Activated CD4-positive, CD25-positive, alpha-beta regulatory T cell treated with anti-CD3 and anti-CD28 coated beads, Interleukin-2, amount 50 U/mL, for 24 hours (primary cell): ENCODE measurements around the gene ATP13A2.

Experiments used
- ATAC-seq, 2 donors: fragments of 150-1000 bp; cut with Tn5 transposase; one replicate each; pipeline ENCODE4 v1.10.0; 2021; ENCODE audit warnings: mild to moderate bottlenecking in 1 of 2, moderate library complexity in 1 of 2

Gene ATP13A2

DNA sequence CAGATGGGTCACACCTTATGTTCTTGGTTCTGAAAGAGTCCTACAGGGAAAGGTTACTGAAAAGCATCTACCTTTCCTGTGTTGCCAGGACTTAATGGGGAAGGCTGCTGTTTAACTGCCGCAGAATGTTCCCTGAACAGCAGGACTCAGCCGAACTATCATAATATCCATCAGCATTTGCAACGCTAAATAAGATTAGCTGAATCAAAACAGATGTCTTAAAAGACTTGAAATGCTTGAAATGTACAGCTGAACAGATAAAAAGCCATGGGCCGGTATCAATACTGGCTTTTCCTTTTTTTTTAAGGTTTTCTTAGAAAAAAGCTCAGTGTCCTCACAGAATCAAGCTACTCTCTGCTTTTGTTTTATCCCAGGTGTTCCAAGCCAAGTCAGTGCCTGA, 19.7 kb upstream of the ATP13A2 start:
- no peak for ATAC-seq

DNA sequence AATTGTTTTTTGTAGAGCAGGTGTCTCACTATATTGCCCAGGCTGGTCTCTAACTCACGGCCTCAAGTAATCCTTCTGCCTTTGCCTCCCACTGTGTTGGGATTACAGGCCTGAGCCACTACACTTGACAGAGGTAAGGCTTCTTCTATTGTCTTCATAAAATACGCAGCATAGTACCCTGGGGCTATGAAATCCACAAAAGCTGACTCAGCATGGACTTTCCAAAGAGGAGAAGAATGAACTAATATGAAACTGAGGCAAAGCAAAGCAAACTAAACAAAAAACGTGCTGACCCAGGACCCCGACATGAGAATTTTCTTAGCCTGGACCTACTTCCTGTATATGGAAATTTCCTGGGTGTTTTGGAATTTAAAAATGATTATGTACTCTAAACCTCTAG, 18.5 kb upstream of the ATP13A2 start:
- ATAC-seq, result no peak

DNA sequence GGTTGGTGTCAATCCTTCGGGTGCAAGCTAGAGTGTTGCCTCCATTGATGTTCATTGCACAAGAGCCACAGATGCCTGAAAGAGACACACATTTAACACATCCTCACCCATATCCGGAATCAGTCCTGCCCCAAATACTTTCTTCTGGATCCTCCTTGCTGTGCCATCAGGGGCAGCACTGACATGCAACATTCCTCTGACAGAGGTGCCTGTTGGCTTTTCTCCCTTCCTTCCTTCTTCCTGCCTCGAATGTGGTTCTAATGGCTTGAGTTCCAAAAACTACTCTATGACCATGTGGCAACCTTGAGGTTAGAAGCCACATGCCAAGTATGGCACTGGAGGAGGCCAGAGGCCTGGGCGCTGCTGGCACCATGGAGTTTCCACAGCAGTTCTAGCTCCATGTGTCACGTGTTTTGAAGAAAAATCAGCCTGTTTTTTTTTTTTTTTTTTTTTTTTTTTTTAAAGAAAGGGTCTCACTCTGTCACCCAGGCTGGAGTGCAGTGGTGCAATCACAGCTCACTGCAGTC, 17.0 kb upstream of the ATP13A2 start:
- ATAC-seq, result no peak

DNA sequence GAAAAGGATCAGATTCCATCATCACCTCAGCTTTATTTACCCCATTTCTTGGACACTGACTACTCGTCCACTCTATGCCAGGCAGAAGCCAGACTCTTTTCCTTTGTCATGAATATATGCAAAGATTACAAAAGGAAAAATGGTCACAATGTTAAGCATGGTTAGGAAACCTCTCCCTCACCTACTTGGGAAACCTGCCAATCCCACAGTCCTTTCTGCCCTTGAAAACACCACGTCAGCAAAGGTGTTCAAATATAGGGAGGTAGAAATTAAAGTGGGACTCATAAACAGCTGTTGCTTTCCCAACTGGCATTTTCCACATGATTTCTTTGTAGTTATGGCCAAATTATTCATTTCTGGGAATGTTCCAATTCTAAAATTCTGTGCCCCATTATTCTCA, 16.2 kb upstream of the ATP13A2 start:
- no peak for ATAC-seq

DNA sequence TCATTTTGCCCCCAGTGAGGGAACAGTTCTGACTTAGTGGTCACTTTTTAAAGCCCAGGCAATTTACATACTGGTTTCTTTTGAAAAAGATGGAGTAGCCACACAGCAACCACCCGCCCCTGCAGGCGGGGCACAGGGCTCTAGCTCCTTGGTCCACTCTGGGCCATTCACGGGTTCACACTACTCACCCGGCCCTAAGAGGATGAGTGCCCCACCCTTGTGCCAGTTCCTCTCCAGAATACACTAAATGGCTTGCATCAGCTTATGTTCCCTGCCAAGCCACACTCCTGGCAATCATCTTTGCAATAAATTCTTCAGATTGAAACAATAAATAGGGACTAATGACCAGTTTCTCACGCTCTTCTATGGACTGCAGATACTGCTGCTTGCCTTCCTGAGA, 15.7 kb upstream of the ATP13A2 start:
- ATAC-seq, result no peak

DNA sequence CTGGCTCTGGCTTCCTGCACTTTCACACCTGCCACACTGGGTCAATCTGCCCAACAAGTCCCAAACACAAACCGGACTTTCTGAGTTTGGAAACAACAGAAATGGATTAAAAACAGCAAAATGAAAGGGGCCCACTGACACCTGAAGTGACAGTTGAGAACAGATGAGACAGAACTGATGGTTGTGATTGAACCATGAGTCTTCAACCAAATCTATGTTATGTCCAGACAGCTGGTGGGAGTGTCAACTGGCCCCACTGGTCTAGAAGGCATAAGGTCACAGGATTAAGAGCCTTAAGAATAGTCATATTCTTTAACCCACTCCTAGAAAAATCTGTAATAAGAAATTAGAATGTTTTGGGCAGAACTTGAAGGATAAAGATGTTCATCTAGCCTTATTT, 13.0 kb upstream of the ATP13A2 start:
- ATAC-seq, result no peak

DNA sequence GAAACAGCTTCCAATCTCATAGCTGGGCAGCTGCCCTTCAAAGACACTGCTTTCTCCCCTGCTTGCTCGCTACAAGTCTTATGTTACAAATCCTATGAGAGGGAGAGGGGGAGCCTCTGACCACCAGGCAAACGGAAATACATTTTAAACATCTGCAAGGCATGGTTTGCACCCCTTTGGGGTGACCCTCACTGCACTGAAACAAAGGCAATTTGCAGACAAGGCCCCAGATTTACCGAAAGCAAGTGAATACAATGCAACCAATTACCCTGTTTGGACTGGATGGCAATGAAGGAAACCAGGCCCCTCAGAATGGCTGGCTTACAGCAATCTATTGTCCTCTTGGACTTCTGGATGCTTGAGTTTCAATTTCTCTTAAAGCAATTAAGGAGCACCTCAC, 11.8 kb upstream of the ATP13A2 start:
- no peak for ATAC-seq

DNA sequence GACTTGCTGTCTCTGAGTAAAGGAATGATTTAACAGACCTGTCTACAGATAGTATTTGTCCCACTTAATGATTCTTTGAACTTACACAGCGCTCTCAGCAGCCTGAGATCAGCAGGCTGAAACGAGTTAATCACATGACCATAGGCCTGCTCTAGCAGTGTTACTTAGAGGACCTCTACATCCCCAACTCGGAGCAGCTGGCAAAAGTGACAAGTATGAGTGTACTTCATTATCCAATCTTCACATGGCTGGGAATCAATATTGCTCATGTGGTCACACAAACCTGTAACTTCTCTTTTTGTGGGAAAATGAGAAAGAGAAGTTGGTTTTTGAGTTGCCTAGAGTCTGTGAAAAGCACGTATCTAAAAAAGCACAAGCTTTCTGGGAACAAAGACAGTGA, 11.4 kb upstream of the ATP13A2 start:
- no peak for ATAC-seq

DNA sequence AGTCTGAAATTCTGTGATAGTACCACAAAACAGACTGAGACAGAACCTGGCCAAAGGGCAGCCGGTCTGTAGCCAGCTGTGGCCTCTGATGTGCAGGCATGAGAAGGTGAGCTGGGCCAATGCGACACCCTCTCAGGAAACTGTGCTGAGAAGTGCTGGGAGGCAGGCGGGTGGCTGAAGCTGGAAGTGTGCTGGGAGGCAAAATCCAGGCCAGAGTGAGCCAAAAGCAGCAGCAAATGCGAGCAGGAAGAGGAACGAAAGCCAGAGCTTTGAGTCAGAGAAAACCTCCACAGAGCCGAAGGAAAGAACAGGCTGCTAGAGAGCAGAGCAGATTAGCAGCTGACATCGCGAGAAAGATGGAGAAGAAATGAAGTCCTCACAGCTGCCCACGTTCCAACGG, 10.2 kb upstream of the ATP13A2 start:
- ATAC-seq, result no peak

DNA sequence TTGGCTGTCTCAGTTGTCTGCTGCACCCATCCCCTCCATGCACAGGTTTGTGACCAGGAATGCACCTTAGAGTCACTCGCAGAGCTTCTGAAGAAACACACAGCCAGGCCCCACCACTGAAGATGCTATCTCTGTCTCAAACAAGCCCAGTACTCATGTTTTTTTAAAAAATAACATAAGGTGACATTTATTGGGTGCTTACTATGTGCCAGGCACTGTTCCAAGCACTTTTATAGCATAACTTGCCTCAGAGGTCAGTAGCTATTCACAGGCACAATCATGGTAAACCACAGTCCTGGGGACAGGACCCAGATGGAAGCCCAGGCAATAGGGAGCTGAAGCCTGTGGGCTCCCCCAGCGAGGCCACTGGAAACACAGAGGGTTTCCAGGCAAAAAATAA, 8.8 kb upstream of the ATP13A2 start:
- no peak for ATAC-seq

DNA sequence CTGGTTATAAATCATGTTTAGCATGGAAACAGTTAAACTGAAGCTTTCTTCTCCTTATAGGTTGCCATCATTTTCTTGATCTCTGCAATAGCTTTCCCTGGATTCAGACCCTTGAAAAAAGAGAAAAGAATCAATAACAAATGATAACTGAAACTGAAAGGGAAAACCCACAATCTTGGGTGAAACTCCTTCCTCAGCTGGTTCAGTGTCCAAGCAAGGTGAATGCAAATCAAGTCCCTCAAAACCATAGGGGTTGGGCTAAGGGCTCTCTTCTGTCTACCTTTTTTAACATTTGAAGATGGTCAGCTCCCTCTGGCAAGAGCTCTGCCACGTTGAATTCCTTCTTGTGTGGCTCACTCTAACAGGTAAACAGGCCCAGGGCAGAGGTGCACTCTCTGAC, 7.1 kb upstream of the ATP13A2 start:
- ATAC-seq, result no peak

DNA sequence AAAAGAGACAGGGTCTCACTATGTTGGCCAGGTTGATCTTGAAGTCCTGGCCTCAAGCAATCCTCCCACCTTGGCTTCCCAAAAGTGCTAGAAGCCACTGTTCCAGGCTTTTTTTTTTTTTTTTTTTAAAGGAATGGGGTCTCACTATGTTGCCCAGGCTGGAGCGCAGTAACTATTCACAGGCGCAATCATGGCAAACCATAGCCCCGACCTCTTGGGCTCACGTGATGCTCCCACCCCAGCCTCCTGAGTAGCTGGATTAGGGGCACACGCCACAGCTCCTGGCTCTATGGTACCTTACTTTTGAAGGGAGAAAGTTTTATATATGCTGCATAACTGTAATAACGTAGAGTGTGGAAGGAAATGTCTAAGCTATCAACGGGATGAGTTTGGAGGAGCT, 5.7 kb upstream of the ATP13A2 start:
- ATAC-seq, result no peak

DNA sequence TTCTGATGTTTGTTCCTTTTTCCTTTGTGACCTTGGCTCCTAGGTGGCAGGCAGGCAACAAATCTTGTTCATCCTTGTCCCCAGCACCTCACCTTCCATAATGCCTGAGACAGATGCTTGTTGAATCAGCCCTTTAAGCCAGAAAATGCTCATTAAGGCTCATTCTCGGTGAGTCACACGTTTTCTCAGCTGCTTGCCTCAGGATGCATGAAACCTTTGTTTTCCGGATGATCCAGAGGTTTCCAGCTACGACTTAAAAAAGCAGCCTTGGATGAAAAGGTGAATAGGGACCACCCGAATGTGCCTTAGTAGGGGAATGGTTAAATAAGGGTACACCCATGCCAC, 4.6 kb upstream of the ATP13A2 start:
- no peak for ATAC-seq

DNA sequence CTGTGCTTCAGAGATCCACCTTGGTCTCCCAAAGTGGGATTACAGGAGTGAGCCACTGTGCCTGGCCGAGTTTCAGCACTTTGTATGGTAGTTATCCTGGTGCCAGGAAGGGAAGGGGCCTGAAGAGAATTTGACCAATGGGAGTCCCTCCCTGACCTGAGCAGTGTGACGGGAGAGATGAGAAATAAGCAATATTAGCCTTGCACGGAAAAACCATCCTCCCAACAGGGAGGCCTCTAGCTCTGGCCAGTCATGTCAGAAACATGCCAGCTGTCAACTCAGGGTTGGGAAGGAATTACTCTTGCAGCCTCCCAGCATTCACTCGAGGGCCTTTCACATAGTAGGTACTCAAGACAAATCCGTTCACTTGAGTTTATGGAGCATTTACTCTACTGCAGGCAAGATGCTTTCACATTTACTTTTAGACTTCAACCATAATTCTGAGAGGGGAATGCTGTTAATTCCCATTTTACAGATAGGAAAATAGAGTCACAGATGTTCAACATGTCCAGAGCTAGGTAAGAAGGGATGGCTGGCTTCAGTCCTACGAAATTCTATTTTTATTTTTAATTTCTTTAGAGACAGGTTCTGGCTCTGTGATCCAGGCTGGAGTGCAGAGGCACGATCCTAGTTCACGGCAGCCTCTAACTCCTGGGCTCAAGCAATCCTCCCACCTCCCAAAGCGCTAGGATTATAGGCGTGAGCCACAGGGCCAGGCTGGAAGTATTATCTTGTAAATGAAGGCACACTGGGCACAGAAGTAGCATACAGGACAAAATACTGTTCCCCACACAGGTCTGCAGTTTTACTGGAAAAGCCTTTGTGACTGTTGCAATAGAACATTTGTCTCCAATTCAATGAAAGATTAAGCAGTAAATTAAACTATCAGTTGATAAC, 3.2 kb upstream of the ATP13A2 start:
- no peak for ATAC-seq

DNA sequence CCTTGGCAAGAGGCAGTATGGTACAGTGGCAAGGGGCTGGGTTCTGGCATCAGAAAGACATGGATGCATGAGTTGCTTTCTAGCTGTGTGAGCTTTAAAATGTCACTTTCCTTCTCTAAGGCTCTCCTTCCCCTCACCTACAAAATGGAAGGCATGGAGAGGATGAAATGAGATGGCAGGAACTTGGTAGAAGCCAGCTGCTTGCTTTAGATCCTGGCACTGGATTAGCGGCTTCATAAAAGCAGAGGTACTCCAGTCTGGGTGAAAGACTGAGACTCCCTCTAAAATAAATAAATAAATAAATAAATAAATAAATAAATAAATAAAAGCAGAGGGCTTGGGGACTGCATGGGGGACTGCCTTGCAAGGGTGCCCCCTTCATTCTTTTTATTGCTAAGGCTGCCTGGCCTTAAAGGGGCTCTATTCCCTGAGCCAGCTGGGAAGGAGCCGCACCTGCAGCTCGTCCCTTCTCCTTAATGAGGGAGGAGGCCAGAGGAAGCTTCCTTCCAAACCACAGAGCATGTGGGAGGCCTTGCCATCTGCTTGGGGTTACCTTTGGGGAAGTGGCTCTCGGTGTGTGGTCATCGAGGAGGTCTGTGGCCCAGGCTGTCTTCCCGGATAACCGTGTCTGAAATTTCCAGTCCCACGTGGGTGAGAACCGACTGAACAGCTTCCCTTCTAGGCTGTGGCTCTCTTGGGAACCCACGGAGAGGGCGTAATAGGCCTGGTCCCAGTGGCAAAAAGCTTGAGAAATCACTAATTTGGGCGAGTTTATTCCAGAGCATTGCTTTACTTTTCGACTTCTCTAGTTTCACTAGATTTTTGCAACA, 2.0 kb upstream of the ATP13A2 start:
- ATAC-seq, result no peak

DNA sequence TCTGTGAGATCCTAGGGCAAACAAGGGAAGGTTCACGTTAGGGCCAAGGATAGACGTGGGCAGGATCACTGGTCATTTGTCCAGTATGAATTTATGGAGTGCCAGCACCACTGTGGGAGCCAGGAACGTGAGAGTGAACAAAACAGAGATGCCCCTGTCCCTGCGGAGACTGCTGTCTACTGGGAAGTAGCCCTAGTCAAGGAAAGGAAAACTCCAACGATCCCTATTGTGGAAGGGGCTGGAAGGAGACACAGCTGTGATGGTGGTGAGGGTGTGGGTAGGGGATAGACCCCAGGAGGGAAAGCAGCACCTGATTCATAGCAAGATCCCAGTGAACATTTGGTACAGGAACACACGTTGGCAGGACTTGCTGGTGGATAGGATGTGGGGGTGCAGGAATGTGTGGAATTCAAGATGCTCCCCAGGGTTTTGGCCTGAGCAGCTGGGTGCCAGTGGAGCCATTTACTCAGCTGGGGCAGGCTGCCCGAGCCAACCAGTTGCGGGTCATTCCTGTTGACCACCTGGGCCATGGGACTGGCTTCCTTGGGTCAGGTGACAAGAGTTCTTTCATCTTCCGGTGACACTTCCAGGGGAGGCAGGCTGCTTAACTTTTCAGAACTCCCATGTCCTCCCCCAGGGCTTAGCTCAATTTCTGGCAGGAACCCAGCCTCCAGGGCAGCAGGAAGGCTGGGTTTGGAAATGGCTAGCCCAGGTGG, 1.2 kb upstream of the ATP13A2 start:
- ATAC-seq, result no peak

DNA sequence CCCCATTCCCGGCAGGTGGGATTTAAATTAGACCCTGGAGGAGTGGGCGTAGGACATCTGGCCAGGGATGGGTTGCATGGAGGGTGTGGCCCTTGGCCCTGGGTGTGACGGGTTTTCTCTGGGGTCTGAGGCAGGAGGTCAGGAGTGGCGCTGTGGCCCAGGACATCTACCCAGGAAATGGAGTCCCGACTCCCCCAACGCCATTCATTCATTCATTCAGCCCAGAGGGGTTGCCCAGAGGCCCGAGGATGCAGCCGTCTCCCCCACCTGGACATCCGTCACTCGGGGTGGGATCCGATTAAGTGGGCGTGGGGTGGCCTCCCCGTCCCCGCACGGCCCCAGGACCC, 663 bp downstream of the ATP13A2 start:
- no peak for ATAC-seq

DNA sequence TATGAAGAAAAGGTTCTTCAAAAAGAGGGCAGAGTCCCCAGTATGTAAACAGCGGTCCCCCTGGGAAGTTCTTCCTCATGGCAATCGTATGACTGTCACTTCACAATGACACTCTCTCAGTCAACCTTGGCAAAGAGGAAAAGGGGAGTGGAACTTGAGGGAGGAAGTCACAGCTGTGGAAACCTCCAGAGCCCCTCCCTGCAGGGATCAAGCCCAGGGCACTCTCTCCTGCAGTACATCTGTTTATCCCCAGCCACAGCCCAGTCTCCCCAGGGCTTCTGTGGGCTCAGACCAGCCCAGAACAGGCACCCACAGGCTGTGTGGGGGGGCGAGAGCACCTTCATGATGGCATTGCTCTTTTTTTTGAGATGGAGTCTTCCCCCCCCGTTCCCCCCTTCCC, 2.0 kb downstream of the ATP13A2 start:
- ATAC-seq, result no peak

DNA sequence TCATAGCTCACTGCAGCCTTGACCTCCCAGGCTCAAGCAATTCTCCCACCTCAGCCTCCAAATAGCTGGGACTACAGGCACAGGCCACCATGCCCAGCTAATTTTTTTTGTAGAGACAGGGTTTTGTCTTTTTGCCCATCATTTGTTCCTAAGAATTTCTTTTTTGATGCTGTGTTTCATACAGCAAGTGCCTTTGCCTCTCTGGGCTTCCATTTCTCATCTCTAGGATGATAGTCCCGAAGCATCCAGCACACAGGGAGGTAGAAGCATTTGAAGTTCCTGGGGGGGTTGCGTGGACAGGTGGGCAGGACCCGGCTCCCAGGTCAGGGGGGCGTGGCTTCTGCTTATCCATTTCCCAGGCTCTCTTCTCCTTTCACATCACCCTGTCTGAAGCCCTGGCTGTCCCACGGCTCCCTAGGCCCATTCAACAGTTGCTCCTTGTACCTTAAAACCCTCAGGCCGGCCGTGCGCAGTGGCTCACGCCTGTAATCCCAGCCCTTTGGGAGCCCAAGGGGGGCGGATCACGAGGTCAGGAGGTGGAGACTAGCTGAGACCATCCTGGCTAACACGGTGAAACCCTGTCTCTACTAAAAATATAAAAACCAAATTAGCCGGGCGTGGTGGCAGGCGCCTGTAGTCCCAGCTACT, 3.4 kb downstream of the ATP13A2 start:
- ATAC-seq, result no peak

DNA sequence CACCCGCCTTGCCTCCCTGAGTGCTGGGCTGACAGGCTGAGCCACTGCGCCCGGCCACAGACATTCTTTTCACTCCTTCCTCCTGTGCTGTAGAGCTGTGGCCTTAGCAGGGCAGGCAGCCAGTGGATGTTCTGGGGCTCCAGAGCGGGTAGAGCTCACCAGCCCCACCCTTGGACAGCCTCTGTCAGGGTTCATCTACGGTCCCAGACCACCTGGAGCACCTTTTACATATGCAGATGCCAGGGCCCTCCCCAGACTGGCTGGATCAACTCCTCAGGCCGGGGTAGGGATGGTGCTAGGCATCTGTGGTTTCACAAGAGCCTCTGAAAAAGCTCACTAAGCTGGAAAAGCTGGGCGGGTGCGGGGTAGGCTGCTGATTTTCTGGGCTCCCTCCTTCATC, 4.6 kb downstream of the ATP13A2 start:
- ATAC-seq, result no peak

DNA sequence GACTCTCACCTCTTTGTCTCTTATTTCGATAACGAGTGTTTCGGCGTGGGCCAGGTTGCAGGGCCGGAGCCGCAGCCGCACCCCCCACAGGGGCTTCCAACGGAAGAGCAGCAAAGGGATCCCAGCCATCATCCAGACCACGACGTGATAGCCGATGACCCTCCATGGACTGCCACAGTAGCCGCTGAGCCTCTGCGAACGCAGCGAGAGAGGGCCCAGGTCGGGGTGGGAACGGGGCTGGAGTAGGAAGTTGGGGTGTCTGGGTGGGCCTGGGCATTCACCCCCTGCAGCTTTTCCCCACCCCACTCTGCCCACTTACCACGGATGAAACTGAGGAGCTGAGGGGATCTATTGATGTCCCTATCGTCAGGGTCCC, 6.4 kb downstream of the ATP13A2 start:
- ATAC-seq, result no peak

DNA sequence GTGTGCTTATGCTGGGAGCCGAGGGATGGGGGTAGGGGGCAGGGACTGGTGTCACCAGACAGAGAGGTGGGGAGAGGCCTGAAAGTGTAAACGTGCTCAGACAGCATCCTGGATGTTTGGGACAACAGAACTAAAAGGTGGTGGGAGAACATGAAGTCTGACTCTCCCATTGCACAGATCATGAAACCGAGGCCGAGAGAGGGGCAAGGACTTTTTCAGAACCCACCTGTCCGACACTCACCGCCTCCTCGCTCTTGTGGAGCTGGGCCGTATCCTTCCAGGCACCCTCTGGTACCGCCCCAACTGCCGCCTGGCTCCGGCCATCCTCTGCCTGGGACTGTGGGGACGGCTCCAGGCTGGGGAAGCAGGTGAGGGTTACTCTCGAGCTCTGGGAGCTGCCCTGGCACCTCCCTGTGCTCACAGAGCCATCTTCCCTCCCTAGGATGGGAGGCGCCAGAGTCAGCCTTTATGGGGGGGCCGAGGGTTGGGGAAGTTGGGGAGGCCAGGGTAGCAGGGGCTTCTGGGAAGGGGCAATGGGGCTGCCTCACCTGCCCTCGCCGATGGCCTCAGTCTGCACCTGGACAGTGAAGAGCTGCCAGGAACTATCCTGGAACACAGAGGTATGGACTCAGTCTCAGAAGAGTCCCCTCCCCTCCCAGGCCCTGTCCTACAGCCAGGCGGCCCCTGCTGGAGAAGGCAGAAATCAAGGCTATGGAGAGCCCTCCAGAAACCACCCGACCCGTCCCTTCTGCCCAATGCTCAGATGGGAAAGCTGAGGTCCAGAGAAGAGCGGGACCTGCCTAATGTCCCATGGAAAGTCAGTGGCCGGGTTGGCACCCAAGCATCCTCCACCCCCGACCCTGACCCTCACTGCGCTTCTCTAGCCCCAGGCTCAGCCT, 7.0 kb downstream of the ATP13A2 start:
- ATAC-seq, result no peak
